Measurements from ENCODE around the gene SETD5. TPM values are rescaled to one million over a fixed set of nuclear protein-coding genes. Genes with fewer than 3 reads are reported as not detected.

The SETD5 gene
- total RNA-seq, 4 donors from 2014 or later = 96.9 to 130 (median 115) TPM

DNA sequence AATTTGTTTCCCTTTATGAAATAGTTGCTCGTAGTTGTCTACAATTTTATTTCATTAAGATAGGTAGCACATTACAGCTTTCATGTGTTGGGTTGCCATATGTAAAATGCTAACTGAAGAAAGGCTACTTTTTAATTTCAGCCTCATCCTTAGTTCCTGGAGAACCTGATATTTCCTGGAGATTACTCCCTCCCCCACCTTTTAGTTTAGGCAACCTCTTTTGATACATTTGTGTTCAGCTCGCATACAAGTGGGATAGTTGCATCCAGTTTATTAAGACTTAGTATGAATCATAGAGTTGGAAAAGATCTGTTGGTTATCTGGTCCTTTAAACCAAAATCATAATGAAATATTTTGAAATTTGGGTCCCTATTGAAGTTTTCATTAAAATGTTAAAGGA, 6.0 kb downstream of the SETD5 start:
- Histone ChIP-seq H3K9me3 (no peaks in the 10 kb centered on the region), H3K4me3 (no peak overlapping the region), H3K27me3 (no peaks in the 10 kb centered on the region), H3K27ac (peak overlapping the region in 3 of 4 donors; percentile 44 to 100 (median 99)), H3K36me3 (no peaks in the 10 kb centered on the region), H3K4me1 (peaks cover 4 to 94% (median 63%) of the 10 kb centered on the region in 4 donors)
- WGBS, 2 donors = 27 to 35% methylated on average over 2 of the region's 2 CpGs
- TF ChIP-seq EP300 (IDR thresholded peaks at IDR 0.05) (no peak), CTCF (IDR thresholded peaks at IDR 0.05) (no peak), POLR2A (IDR thresholded peaks at IDR 0.05) (no peak)
- no peak for DNase-seq (ENCODE audit: low spot score in 2 of 2)

- Histone ChIP-seq H3K9me3 (no peaks in the 10 kb centered on the region), H3K27me3 (no peaks in the 10 kb centered on the region), H3K27ac (peak overlapping the region in 3 of 4 donors; percentile 8 to 57 (median 27)), H3K4me3 (no peak overlapping the region), H3K36me3 (no peaks in the 10 kb centered on the region), H3K4me1 (peaks cover 4 to 96% (median 66%) of the 10 kb centered on the region in 4 donors)
- WGBS, 2 donors = 14 to 24% methylated on average over 1 of the region's 1 CpG
- TF ChIP-seq CTCF (IDR thresholded peaks at IDR 0.05) = no peak
- no peak for TF ChIP-seq POLR2A (IDR thresholded peaks at IDR 0.05)
- no peak for TF ChIP-seq EP300 (IDR thresholded peaks at IDR 0.05)
- no peak for DNase-seq (ENCODE audit: low spot score in 2 of 2)
These were observed 7.3 kb downstream of the SETD5 start for GRCh38 chr3:9404680-9405079.

- no peak for DNase-seq (ENCODE audit: low spot score in 2 of 2)
- peak overlapping the region in 2 of 4 donors; percentile 27 to 51 for H3K27ac ChIP-seq
- no peaks in the 10 kb centered on the region for H3K36me3 ChIP-seq
- TF ChIP-seq EP300 (IDR thresholded peaks at IDR 0.05) = no peak
- peaks cover 4 to 95% (median 55%) of the 10 kb centered on the region in 4 donors for H3K4me1 ChIP-seq
- WGBS, 2 donors = 54 to 58% methylated on average over 3 of the region's 3 CpGs
- no peaks in the 10 kb centered on the region for H3K27me3 ChIP-seq
- no peak overlapping the region for H3K4me3 ChIP-seq
- H3K9me3 ChIP-seq = no peaks in the 10 kb centered on the region
These were observed 8.3 kb downstream of the SETD5 start for GRCh38 chr3:9405756-9406155.

- Histone ChIP-seq H3K36me3 (no peaks in the 10 kb centered on the region), H3K4me3 (no peak overlapping the region), H3K27ac (no peak overlapping the region), H3K9me3 (no peaks in the 10 kb centered on the region), H3K27me3 (no peaks in the 10 kb centered on the region), H3K4me1 (peaks cover 0 to 95% (median 49%) of the 10 kb centered on the region in 4 donors)
- TF ChIP-seq CTCF (IDR thresholded peaks at IDR 0.05) (no peak), POLR2A (IDR thresholded peaks at IDR 0.05) (no peak), EP300 (IDR thresholded peaks at IDR 0.05) (no peak)
- no peak for DNase-seq (ENCODE audit: low spot score in 2 of 2)
- 80 to 81% methylated on average over 7 of the region's 7 CpGs for WGBS, 2 donors
These were observed 9.6 kb downstream of the SETD5 start for GRCh38 chr3:9406856-9407626.

DNA sequence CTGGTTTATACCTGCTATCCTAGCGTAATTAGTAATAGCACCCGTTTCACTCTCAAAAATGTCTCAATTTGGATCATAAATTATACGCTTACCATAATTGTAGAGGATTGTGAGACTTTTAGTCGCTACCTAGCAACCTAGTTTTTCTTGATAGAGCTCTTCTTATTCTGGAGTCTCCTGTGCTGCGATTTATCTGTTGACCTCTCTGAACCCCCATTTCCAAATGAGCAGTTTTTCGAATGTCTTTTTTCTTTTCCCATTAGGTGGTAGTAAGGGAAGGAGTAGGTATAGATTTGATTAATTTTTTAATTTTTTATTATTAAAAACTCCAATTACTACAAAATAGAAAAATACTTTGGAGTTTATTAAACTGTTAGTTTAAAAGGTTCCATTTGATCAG, 10.6 kb downstream of the SETD5 start:
- H3K4me1 ChIP-seq = peaks cover 0 to 95% (median 42%) of the 10 kb centered on the region in 4 donors

More for the DNA sequence above, 10.6 kb downstream of the SETD5 start:
- no peak for DNase-seq (ENCODE audit: low spot score in 2 of 2)
- WGBS, 2 donors = 85 to 86% methylated on average over 6 of the region's 6 CpGs
- no peak overlapping the region for H3K4me3 ChIP-seq
- no peaks in the 10 kb centered on the region for H3K27me3 ChIP-seq
- no peaks in the 10 kb centered on the region for H3K36me3 ChIP-seq
- no peaks in the 10 kb centered on the region for H3K9me3 ChIP-seq
- TF ChIP-seq POLR2A (IDR thresholded peaks at IDR 0.05) = no peak
- TF ChIP-seq CTCF (IDR thresholded peaks at IDR 0.05) = no peak
- no peak for TF ChIP-seq EP300 (IDR thresholded peaks at IDR 0.05)
- no peak overlapping the region for H3K27ac ChIP-seq
